SU-DHL-6 (cell line): Measurements from ENCODE around the gene EGFL7.

Experiments used
- H2AFZ ChIP-seq: fragments of 200-600 bp; sonication (generic); 2 replicates; pipeline ENCODE4 v1.6.1; 2014; ENCODE audit warnings: low read depth, mild to moderate bottlenecking, moderate library complexity, mixed read lengths, antibody characterized with exemption, low read length; ENCODE audit not compliant: severe bottlenecking
- H3F3A ChIP-seq: fragments of 200-600 bp; shearing (Covaris generic); 2 replicates; pipeline ENCODE4 v1.6.0; 2016; ENCODE audit warnings: antibody characterized with exemption, mild to moderate bottlenecking; ENCODE audit not compliant: insufficient read depth
- H3K27ac ChIP-seq: fragments of 200-600 bp; sonication (generic); 2 replicates; pipeline ENCODE4 v1.5.1; 2016; ENCODE audit warnings: low read depth, mild to moderate bottlenecking, low read length, moderate library complexity, mixed read lengths
- H3K27me3 ChIP-seq: fragments of 200-600 bp; sonication (generic), shearing (Covaris generic); 2 replicates; pipeline ENCODE4 v1.6.0; 2014; ENCODE audit warnings: mild to moderate bottlenecking, low read length
- H3K36me3 ChIP-seq: fragments of 200-600 bp; sonication (generic); 2 replicates; pipeline ENCODE4 v1.6.1; 2014; ENCODE audit warnings: mild to moderate bottlenecking, low read length, mixed read lengths
- H3K4me2 ChIP-seq: fragments of 300-600, 200-600 bp; shearing (Covaris generic), sonication (generic); 2 replicates; pipeline ENCODE4 v1.6.0; 2014; ENCODE audit warnings: low read length, low read depth, mild to moderate bottlenecking; ENCODE audit not compliant: poor library complexity, severe bottlenecking
- H3K4me3 ChIP-seq: fragments of 200-600 bp; sonication (generic); 2 replicates; pipeline ENCODE4 v1.5.1; 2014; ENCODE audit warnings: antibody characterized with exemption, low read length, mild to moderate bottlenecking, mixed read lengths; ENCODE audit not compliant: insufficient read depth, poor library complexity, severe bottlenecking
- H3K79me2 ChIP-seq: fragments of 200-600 bp; sonication (generic); 2 replicates; pipeline ENCODE4 v1.6.1; 2014; ENCODE audit warnings: mild to moderate bottlenecking, low read length, moderate library complexity; ENCODE audit not compliant: insufficient read depth
- H3K9ac ChIP-seq: fragments of 200-600 bp; sonication (generic); 2 replicates; pipeline ENCODE4 v1.7.0; 2014; ENCODE audit warnings: mild to moderate bottlenecking, low read length
- H3K9me2 ChIP-seq: fragments of 200-600 bp; sonication (generic); replicated peaks from 2 replicates; pipeline ENCODE4 v1.6.1; 2014; ENCODE audit warnings: low read length; ENCODE audit not compliant: insufficient read depth
- H3K9me3 ChIP-seq: fragments of 200-600 bp; sonication (generic); 2 replicates; pipeline ENCODE4 v1.6.1; 2014; ENCODE audit warnings: low read length, mixed read lengths; ENCODE audit not compliant: insufficient read depth
- H4K20me1 ChIP-seq: fragments of 200-600 bp; sonication (generic); 2 replicates; pipeline ENCODE4 v1.6.1; 2014; ENCODE audit warnings: low read depth, mild to moderate bottlenecking, antibody characterized with exemption, low read length, moderate library complexity, mixed read lengths
- CTCF ChIP-seq: fragments of 200-600 bp; sonication (generic); IDR thresholded peaks from one replicate; pipeline ENCODE4 v1.5.1; 2017; ENCODE audit warnings: antibody characterized with exemption, mild to moderate bottlenecking, low read length, moderate library complexity; ENCODE audit not compliant: insufficient read depth, poor library complexity, severe bottlenecking
- EZH2phosphoT487 ChIP-seq: fragments of 200-600 bp; sonication (generic), shearing (Covaris generic); conservative IDR thresholded peaks from 2 replicates; pipeline ENCODE4 v1.6.1; 2018; ENCODE audit warnings: mild to moderate bottlenecking, antibody characterized with exemption, low read length, moderate library complexity, mixed read lengths

EGFL7 gene

GRCh38 chr9:136648751-136649150, 14.0 kb upstream of the EGFL7 start:
- Histone ChIP-seq H3K79me2 (no peaks in the 10 kb centered on the region), H3K9me2 (no peaks in the 10 kb centered on the region), H3K27ac (no peak overlapping the region), H3K9me3 (no peaks in the 10 kb centered on the region), H2AFZ (no peak overlapping the region), H3K4me3 (no peak overlapping the region), H3K36me3 (no peaks in the 10 kb centered on the region), H3K9ac (no peak overlapping the region), H3F3A (no peaks in the 10 kb centered on the region), H3K27me3 (no peaks in the 10 kb centered on the region), H3K4me2 (no peak overlapping the region), H4K20me1 (no peaks in the 10 kb centered on the region)
- TF ChIP-seq CTCF = no peak
- no peak for TF ChIP-seq EZH2phosphoT487

- H3K27ac ChIP-seq = no peak overlapping the region
- TF ChIP-seq EZH2phosphoT487 (no peak), CTCF (no peak)
- no peaks in the 10 kb centered on the region for H4K20me1 ChIP-seq
- no peak overlapping the region for H3K4me2 ChIP-seq
- H3K36me3 ChIP-seq = no peaks in the 10 kb centered on the region
- no peaks in the 10 kb centered on the region for H3F3A ChIP-seq
- no peaks in the 10 kb centered on the region for H3K9me2 ChIP-seq
- H2AFZ ChIP-seq = no peak overlapping the region
- H3K79me2 ChIP-seq = no peaks in the 10 kb centered on the region
- no peaks in the 10 kb centered on the region for H3K9me3 ChIP-seq
- no peaks in the 10 kb centered on the region for H3K27me3 ChIP-seq
- H3K4me3 ChIP-seq = no peak overlapping the region
- no peak overlapping the region for H3K9ac ChIP-seq
Observed at GRCh38 chr9:136650021-136650420, 12.7 kb upstream of the EGFL7 start.

GRCh38 chr9:136650648-136651047, 12.1 kb upstream of the EGFL7 start:
- H2AFZ ChIP-seq = no peak overlapping the region
- H3K9ac ChIP-seq = no peak overlapping the region
- H3K36me3 ChIP-seq = no peaks in the 10 kb centered on the region
- no peaks in the 10 kb centered on the region for H3K9me2 ChIP-seq
- no peaks in the 10 kb centered on the region for H3K9me3 ChIP-seq
- no peaks in the 10 kb centered on the region for H3K27me3 ChIP-seq
- no peak for TF ChIP-seq EZH2phosphoT487
- H3K27ac ChIP-seq = no peak overlapping the region
- H3K79me2 ChIP-seq = no peaks in the 10 kb centered on the region
- no peak overlapping the region for H3K4me3 ChIP-seq
- no peaks in the 10 kb centered on the region for H3F3A ChIP-seq
- H4K20me1 ChIP-seq = no peaks in the 10 kb centered on the region
- no peak overlapping the region for H3K4me2 ChIP-seq

GRCh38 chr9:136651860-136652259, 10.9 kb upstream of the EGFL7 start:
- no peaks in the 10 kb centered on the region for H3K79me2 ChIP-seq
- H3K36me3 ChIP-seq = no peaks in the 10 kb centered on the region
- no peaks in the 10 kb centered on the region for H3K27me3 ChIP-seq
- H2AFZ ChIP-seq = no peak overlapping the region
- no peak overlapping the region for H3K4me3 ChIP-seq
- TF ChIP-seq CTCF (no peak), EZH2phosphoT487 (no peak)
- H3K9ac ChIP-seq = no peak overlapping the region
- no peaks in the 10 kb centered on the region for H3K9me3 ChIP-seq
- no peak overlapping the region for H3K27ac ChIP-seq
- no peaks in the 10 kb centered on the region for H4K20me1 ChIP-seq
- H3K4me2 ChIP-seq = no peak overlapping the region
- no peaks in the 10 kb centered on the region for H3F3A ChIP-seq
- H3K9me2 ChIP-seq = no peaks in the 10 kb centered on the region
